HG03457 (cell line): ENCODE data around the gene CCDC112.
A peak's percentile ranks its signal among the peaks of the same experiment; 100 is the strongest.
"Not testable (repeated sequence)": the region's sequence is repeated elsewhere in the genome, so short reads cannot be mapped to it uniquely, and the experiment has no call there.

ENCODE experiments used
- ATAC-seq: cut with Tn5 transposase; IDR thresholded peaks from one replicate; pipeline ENCODE4 v1.9.1; 2021; ENCODE audit warnings: moderate number of reproducible peaks; ENCODE audit not compliant: unreplicated experiment

The CCDC112 gene

GRCh38 chr5:115296124-115297022 is at the start of gene CCDC112:
TSS of gene CCDC112 (minus strand) at chr5:115296654. CDS start at chr5:115296543, 111 bp downstream.
- peak; percentile 70 for ATAC-seq

- no peak for ATAC-seq
These were observed 48.9 kb upstream of the CCDC112 start for GRCh38 chr5:115345344-115345743.

- ATAC-seq, result no peak
These were observed 47.4 kb upstream of the CCDC112 start for GRCh38 chr5:115343855-115344254.

GRCh38 chr5:115342590-115343377 is 46.3 kb upstream of the CCDC112 start:
- ATAC-seq, result no peak

- no peak for ATAC-seq
These were observed 45.3 kb upstream of the CCDC112 start for GRCh38 chr5:115341745-115342144.

- no peak for ATAC-seq
These were observed 42.4 kb upstream of the CCDC112 start for GRCh38 chr5:115338851-115339250.

- ATAC-seq, result no peak
These were observed 41.4 kb upstream of the CCDC112 start for GRCh38 chr5:115337882-115338281.

GRCh38 chr5:115336964-115337363 is 40.5 kb upstream of the CCDC112 start:
- no peak for ATAC-seq

- ATAC-seq, result no peak
These were observed 39.8 kb upstream of the CCDC112 start for GRCh38 chr5:115336201-115336720.

- no peak for ATAC-seq
These were observed 38.8 kb upstream of the CCDC112 start for GRCh38 chr5:115335301-115335700.

- ATAC-seq, result no peak
These were observed 36.7 kb upstream of the CCDC112 start for GRCh38 chr5:115333164-115333563.

- ATAC-seq, result no peak
These were observed 34.4 kb upstream of the CCDC112 start for GRCh38 chr5:115330830-115331229.

- ATAC-seq, result no peak
These were observed 33.0 kb upstream of the CCDC112 start for GRCh38 chr5:115329475-115329874.

- ATAC-seq, result not testable (repeated sequence)
These were observed 32.3 kb upstream of the CCDC112 start for GRCh38 chr5:115328617-115329274.

GRCh38 chr5:115325296-115325959 is 29.0 kb upstream of the CCDC112 start:
- ATAC-seq, result no peak

- ATAC-seq, result no peak
These were observed 27.6 kb upstream of the CCDC112 start for GRCh38 chr5:115324021-115324420.

GRCh38 chr5:115322729-115323128 is 26.3 kb upstream of the CCDC112 start:
- ATAC-seq, result no peak

- no peak for ATAC-seq
These were observed 24.9 kb upstream of the CCDC112 start for GRCh38 chr5:115321309-115321708.

- no peak for ATAC-seq
These were observed 24.1 kb upstream of the CCDC112 start for GRCh38 chr5:115320515-115320914.

GRCh38 chr5:115320006-115320405 is 23.6 kb upstream of the CCDC112 start:
- ATAC-seq, result no peak

- ATAC-seq, result no peak
These were observed 22.6 kb upstream of the CCDC112 start for GRCh38 chr5:115319007-115319406.
